ENCODE data around the gene PDLIM5. TPM values are rescaled to one million over a fixed set of nuclear protein-coding genes. Genes with fewer than 3 reads are reported as not detected.

The PDLIM5 gene
- total RNA-seq, 1 experiment from 2014 or later = 44.7 TPM

GRCh38 chr4:94519019-94519418 lies 67.3 kb downstream of the PDLIM5 start:
- Histone ChIP-seq H3K27ac (ENCODE audit: low read length) (no peak overlapping the region), H3K9me3 (ENCODE audit: control insufficient read depth, insufficient read depth, low read depth, low read length) (no peaks in the 10 kb centered on the region), H3K27me3 (ENCODE audit: control insufficient read depth, insufficient read depth, low read length) (no peaks in the 10 kb centered on the region), H3K4me3 (ENCODE audit: low read depth in 2 of 2, low read length in 2 of 2) (no peak overlapping the region), H3K4me1 (ENCODE audit: control insufficient read depth, insufficient read depth, low read length) (no peaks in the 10 kb centered on the region), H3K36me3 (ENCODE audit: control insufficient read depth, insufficient read depth, low read length) (no peaks in the 10 kb centered on the region)
- in situ Hi-C loops (cut with HindIII; ENCODE audit: low pct_unique_long_range_greater_than_20kb, low sequenced_read_pairs) (no loop called here), intact Hi-C loops (cut with micrococcal nuclease; ENCODE audit: unreplicated experiment) (no loop called here)
- no peak for ATAC-seq
- TF ChIP-seq SIN3A (IDR thresholded peaks at IDR 0.05; ENCODE audit: borderline replicate concordance, insufficient read depth, low read depth, low read length) = no peak
- no peak for TF ChIP-seq CTCF (IDR thresholded peaks at IDR 0.05)
- TF ChIP-seq POLR2AphosphoS5 (IDR thresholded peaks at IDR 0.05; ENCODE audit: low read depth, low read length) = no peak
- TF ChIP-seq TCF7L2 (IDR thresholded peaks at IDR 0.05; ENCODE audit: low read depth, low read length) = no peak
- TF ChIP-seq REST (IDR thresholded peaks at IDR 0.05; ENCODE audit: insufficient read depth in 1 of 2, low read depth in 2 of 2, low read length in 1 of 2) = no peak
- DNase-seq (ENCODE audit: low read depth, low spot score) = no peak
- BruUV-seq (replicated peaks) = no TSS peak
- CTCF ChIA-PET = no interaction called here
- POLR2A ChIA-PET = no interaction called here

GRCh38 chr4:94519925-94520789 lies 68.4 kb downstream of the PDLIM5 start:
- H3K4me1 ChIP-seq (ENCODE audit: control insufficient read depth, insufficient read depth, low read length) = no peaks in the 10 kb centered on the region
- H3K27ac ChIP-seq (ENCODE audit: low read length) = no peak overlapping the region
- H3K27me3 ChIP-seq (ENCODE audit: control insufficient read depth, insufficient read depth, low read length) = no peaks in the 10 kb centered on the region
- no peaks in the 10 kb centered on the region for H3K36me3 ChIP-seq (ENCODE audit: control insufficient read depth, insufficient read depth, low read length)
- ATAC-seq (no peak), DNase-seq (ENCODE audit: low read depth, low spot score) (no peak)
- intact Hi-C loops (cut with micrococcal nuclease; ENCODE audit: unreplicated experiment) (no loop called here), in situ Hi-C loops (cut with HindIII; ENCODE audit: low pct_unique_long_range_greater_than_20kb, low sequenced_read_pairs) (no loop called here)
- no peak overlapping the region for H3K4me3 ChIP-seq (ENCODE audit: low read depth in 2 of 2, low read length in 2 of 2)
- H3K9me3 ChIP-seq (ENCODE audit: control insufficient read depth, insufficient read depth, low read depth, low read length) = no peaks in the 10 kb centered on the region
- no TSS peak for BruUV-seq (replicated peaks)
- TF ChIP-seq REST (IDR thresholded peaks at IDR 0.05; ENCODE audit: insufficient read depth in 1 of 2, low read depth in 2 of 2, low read length in 1 of 2) (no peak), CTCF (IDR thresholded peaks at IDR 0.05) (no peak), POLR2AphosphoS5 (IDR thresholded peaks at IDR 0.05; ENCODE audit: low read depth, low read length) (no peak), SIN3A (IDR thresholded peaks at IDR 0.05; ENCODE audit: borderline replicate concordance, insufficient read depth, low read depth, low read length) (no peak), TCF7L2 (IDR thresholded peaks at IDR 0.05; ENCODE audit: low read depth, low read length) (no peak)
- CTCF ChIA-PET = no interaction called here
- POLR2A ChIA-PET = interaction anchor here (0.5 kb wide), 1 partner anchor 69 kb away, joined by 5 read pairs; the partner anchor contains the start of gene PDLIM5
